Stimulated activated CD8-positive, alpha-beta memory T cell treated with anti-CD3 and anti-CD28 coated beads, Interleukin-15, amount 100 ng/mL, for 1 hour (primary cell): ENCODE results near the gene FGFBP2.

Experiments used
- DNase-seq: peaks from one replicate; pipeline ENCODE4 v3.0.0-alpha.2; 2020; ENCODE audit warnings: low read depth

Gene FGFBP2, protein sequence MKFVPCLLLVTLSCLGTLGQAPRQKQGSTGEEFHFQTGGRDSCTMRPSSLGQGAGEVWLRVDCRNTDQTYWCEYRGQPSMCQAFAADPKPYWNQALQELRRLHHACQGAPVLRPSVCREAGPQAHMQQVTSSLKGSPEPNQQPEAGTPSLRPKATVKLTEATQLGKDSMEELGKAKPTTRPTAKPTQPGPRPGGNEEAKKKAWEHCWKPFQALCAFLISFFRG

GRCh38 chr4:15963001-15963451 is at the start of gene FGFBP2:
Gene FGFBP2, minus strand, starts transcription at chr4:15963175. Its CDS starts 46 bp downstream, at chr4:15963129.
- DNase-seq = peak; percentile 51

DNA sequence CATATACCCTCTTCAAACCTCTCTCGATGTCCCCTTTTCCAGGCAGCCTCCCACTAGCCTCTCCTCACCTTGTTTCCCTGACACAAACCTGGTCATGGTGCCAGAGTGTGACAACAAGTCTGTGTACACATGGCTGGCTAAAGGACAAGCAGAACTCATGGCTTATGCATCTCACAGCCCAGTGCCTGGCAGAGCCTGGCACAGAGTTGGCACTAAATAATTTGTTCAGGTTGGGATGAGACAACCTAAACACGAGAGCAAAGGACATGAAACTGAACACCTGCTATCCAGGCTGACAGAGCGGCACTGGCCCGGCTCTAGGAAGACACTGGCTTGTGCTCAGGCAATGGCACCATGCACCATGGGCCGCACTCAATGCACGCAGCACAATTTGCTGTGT is 48.2 kb upstream of the FGFBP2 start:
- DNase-seq = no peak

DNA sequence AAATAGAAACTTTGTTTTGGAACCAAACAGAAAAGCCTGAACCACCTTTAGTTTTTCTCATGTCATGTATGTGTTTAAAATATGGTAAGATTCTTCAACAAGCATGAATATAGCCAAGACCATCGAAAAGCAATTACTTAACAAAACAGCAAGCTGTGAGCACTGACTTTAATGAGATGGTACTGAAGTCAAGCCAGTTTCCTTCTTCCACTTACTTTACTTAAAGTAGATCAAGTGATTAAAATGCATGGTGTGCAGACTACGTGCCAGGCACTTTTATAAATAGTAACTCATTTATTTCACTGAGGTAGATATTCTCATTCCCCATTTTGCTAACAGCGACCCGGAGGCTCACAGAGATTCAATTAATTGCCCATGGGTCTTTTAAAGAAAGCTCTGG is 46.2 kb upstream of the FGFBP2 start:
- no peak for DNase-seq

DNA sequence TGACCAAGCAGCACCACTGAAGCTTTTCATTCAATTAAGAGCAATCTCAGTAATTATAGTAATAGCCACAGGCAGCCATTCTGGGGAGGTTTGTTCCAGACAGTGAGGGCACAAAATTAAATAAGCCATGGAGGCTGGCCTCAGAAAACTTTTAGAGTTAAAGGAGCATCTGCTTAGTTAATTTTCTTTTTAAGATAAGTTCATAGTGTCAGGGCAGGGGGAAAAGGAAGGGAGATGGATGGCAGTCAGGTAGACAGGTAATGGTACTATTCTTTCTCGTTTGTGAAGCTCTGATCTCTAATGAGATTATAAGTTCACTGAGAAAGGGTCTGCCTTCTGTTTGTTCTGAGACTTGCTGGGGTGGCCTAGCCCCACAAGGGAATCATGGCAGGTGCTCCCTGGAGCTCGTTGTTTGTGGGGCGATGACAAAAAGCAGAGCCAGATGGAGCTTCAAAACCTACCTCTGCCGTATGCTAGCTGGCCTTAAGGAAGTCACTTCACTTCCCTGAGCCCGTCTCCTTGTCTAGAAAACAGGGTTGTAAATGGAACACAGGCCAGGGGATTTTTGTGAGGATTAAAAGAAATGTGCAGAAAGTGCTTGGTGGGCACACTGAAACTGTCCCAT is 44.6 kb upstream of the FGFBP2 start:
- no peak for DNase-seq

DNA sequence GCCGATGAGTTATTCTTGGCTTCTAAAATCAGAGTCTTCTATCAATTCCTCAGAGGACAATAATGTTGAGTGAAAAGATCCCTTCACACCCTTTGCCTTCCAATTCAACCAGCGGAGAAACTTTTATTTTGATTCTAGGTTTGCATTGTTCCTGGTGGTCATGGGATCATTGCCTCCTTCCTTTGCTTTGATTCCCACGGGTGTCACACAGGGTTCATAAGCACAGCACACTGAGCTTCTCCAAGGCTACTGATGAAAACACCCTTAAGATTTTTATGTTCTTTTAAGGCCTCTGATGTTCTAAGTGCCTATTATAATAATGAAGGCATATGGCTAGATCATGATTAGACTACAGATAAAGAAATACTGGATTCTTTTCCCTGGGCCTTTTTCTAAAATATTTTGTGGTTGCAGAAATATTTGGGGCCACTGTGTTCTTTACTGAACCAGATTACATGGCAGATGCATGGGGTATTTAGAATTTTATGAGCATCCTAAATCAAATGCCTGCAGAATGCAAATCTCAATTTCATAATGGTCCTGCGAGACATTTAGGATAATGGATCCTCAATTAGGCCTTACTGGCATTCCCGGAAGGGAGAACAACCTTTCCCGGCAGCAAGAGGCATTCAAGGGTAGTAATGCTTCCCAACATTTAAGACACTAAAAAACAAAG is 43.9 kb upstream of the FGFBP2 start:
- no peak for DNase-seq

- DNase-seq = no peak
Observed at GRCh38 chr4:16005676-16006075, 42.7 kb upstream of the FGFBP2 start.

GRCh38 chr4:16001484-16001858 is 38.5 kb upstream of the FGFBP2 start:
- DNase-seq = no peak

- DNase-seq = no peak
Observed at GRCh38 chr4:16000708-16001483, 37.9 kb upstream of the FGFBP2 start.

GRCh38 chr4:15996773-15997172 is 33.8 kb upstream of the FGFBP2 start:
- no peak for DNase-seq

DNA sequence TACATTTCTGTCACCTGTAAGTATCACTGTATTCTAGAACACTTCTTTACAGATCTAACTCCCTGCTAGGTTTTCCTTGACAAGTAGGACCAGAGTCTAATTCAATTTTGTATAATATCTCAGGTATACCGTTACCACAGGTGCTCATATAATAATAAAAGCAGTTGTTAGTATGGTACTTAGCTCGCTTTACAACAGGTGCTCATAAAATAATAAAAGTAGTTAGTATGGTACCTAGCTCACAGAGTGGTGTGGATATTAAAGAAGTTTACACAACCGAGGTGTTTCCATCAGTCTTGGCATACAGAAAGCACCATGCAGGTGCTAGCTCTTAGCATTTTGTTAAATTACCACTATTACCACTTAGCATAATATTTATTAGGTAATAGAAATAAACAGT is 32.9 kb upstream of the FGFBP2 start:
- no peak for DNase-seq

DNA sequence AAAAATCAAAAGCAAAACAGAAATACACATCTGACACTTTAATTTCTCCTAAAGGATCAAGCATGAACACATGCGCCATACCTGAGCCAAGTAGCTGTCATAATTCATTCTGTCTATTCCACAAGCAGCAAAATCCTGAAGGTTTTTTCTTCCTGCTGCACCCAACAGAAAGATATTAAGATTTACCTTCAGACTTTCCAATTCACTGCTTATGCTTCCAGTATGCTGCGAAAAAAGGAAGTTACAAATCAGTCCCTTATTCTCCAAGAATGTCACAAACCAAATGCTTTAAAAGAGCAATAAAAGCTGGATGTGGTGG is 29.2 kb upstream of the FGFBP2 start:
- no peak for DNase-seq

DNA sequence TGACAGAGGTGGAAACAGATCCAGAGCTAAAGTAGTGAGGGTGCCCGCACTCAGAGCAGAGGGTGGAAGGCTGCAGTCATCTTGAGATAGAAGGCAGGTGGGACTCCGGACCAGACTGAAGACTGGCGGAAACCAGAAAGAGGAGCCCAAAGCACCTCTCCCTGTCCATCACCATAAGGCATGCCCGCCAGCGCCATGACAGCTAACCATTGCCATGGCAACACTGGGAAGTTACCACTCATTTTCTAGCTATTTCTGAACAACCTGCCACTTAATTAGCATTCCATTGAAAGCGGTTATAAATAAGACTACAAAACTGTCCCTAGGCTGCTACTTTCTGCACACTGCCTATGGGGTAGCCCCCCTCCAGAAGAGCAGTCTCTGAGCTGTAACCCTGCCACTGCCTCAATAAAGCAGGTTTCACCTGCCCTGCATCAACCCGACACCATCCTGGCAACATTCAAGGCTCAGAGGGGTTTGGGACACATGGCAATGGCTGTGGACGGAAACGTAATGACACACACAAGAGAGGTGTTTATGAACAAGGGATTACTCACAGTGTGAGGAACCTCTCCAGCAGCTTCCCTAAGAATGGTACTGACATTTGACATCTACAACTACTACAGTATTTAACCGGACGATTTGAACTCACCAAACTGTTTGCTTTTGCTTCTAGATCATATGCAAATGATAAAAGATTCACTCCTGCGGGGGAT is 27.8 kb upstream of the FGFBP2 start:
- DNase-seq = no peak

- DNase-seq = no peak
Observed at GRCh38 chr4:15989424-15989823, 26.4 kb upstream of the FGFBP2 start.

- DNase-seq = no peak
Observed at GRCh38 chr4:15988222-15988621, 25.2 kb upstream of the FGFBP2 start.

GRCh38 chr4:15986907-15987306 is 23.9 kb upstream of the FGFBP2 start:
- no peak for DNase-seq

GRCh38 chr4:15983610-15984009 is 20.6 kb upstream of the FGFBP2 start:
- DNase-seq = no peak

DNA sequence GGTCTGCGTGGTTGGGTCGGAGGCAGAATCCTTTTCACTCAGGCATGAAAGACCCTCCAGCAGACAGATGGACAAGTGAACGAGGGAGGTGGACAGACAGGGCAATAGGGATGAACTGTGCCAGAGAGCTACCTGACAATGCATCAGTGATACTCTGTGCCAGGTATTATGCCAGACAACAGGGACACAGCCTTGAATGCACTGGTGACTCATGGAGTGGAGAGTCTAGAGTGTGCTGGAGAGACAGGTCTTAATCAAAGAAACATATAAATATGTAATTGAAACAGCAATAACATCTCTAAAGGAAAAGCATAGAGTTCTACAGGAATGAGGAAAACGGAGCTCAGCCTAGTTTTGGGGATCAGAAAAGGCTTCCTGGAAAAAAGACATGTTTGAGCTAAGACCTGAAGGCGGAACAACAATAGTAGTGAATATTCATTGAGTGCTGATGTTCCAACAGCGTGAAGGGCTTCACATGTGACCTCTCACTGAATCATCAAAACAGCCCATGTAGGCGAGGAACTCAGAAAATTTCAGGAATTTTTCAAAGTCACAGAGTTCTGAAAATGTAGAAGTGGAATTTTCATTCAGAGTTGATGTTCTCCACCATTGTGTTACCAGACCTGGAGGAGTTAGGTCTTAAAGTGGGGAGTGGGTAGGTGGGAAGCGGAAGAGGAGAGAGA is 20.0 kb upstream of the FGFBP2 start:
- no peak for DNase-seq

DNA sequence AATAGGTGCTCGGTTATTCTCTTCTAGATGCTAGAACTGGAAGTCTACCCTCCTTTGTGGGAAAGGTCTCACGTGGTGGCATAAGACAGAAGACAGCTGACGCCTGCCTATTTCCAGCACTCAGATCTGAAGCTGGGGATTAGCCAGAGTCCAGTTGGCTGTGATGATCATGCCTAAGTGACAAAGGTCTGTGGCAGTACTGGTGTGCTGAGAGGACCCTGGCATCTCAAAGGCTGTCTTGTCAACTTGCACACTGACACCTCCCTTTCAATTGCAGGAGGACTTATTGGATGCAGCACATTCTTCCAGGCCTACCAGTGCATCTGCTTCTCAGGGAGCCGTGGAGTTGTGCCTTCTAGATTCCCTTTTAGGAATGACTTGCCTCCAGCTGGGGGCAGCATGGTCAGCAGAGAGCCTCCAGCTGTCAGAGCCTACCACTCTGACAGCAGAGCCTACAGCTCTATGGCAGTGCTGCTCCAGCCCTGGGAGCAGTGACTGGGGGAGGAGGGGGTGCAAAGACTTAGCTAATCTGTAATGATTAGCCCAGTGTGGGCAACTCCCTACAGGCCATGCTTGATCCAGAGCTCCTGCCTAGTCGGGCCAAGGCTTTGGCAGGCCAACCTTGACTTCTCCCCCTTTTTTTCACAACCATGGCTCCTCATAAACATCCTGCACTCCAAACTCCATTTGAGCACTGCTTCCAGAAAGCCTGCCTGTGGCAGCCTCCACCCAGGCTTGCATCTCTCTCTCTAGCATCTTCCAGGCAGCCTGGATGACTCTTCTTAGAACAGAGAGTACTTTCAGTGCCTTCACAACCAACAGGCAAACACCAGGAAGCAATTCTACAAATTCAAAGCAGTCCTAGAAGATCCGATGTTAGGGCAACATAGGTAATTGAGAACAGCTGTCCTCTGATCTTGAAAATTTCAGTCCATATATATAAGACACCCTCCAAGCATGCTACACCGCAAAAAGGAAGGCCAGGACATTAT is 13.8 kb upstream of the FGFBP2 start:
- DNase-seq = no peak

DNA sequence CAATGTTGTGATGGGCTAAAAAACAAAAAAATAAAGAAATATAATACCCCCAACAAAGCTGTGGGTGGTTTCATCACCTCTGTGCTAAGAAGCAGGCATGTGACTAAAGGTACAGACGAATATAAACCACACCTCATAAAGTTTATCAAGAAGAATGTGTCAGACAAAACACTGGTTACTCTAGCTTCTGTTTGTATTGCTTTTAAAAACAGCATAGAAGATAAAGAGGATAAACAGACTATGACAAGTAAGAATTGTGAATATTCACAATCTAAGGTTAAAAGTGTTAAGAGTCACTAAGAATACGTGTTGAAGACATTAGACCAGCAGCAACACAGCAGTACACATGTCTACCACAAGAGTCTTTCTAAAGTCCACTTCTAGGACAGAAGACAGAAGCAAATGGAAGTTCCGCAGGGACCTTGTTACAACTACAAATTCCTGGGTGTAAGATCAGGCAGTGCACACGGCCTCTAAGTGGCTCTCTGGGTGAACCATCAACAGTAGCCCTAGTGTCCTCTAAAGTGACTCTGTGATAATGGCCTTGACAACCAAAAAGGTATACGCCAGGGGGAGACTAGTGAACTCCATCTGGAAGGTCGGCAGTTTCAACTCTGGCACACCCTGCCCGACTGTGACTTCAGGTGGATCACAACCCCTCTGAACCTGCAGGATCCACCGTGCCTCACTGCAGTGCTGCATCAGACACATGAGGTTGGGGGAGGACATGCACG is 8.3 kb upstream of the FGFBP2 start:
- DNase-seq = no peak
